ENCODE data around the gene GPR32.

- TF ChIP-seq CTCF (conservative IDR thresholded peaks at IDR 0.05 in 1 of 2, IDR thresholded peaks at IDR 0.05 in 1 of 2; ENCODE audit: extremely low read depth in 1 of 2, insufficient read depth in 1 of 2, low read depth in 1 of 2, low read length in 2 of 2) (no peak), EZH2 (IDR thresholded peaks at IDR 0.05; ENCODE audit: borderline replicate concordance, low read length) (no peak)
These were observed 33.6 kb downstream of the GPR32 start for GRCh38 chr19:50803633-50804419.
